Measurements from ENCODE around the gene RNF14. TPM values are rescaled to one million over a fixed set of nuclear protein-coding genes. Genes with fewer than 3 reads are reported as not detected.
A peak's percentile ranks its signal among the peaks of the same experiment; 100 is the strongest.

Gene RNF14
- polyA plus RNA-seq, 1 donor: 44.8 TPM

GRCh38 chr5:141948812-141949211 is 20.1 kb upstream of the RNF14 start:
- DNase-seq (ENCODE audit: low read depth): no peak

DNA sequence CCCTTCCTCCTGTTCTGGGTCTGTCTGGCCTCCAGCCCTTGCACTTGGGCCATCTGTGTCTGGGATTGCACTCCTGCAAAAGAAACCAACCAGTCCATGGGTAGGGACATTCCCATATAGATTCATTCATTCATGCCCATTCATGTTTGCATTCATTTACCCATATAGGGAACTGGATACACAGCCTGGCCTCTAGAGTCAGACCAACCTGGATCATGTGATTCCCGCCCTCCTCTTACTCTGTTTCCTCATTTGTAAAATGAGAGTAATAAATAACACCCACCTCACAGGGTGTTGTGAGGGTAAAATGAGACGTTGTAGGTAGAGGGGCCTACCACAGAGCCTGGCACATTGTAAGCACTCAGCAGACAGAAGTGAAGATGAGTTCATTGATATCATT is 19.4 kb upstream of the RNF14 start:
- DNase-seq (ENCODE audit: low read depth): no peak

GRCh38 chr5:141950207-141951005 is 18.5 kb upstream of the RNF14 start:
- no peak for DNase-seq (ENCODE audit: low read depth)

GRCh38 chr5:141951332-141951781 is 17.5 kb upstream of the RNF14 start:
- DNase-seq (ENCODE audit: low read depth): no peak

DNA sequence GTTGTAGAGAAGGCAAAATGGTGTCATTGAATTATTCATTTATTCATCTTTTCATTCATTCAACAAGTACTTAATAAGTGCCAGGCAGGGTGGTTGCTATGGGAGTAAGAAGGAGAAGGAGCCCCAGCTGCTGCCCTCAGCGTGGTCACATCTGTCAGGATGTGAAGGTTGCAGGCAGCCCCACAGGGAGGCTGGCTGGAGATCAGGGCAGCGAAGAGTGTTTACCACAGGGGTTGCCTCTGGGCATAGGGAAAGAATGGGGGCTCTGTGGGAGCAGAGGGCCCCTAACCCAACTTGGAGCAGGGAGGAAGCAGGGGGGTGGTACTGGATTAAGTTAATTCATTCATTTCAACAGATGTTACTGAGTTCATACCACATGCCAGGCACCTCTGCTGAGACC is 16.9 kb upstream of the RNF14 start:
- DNase-seq (ENCODE audit: low read depth): no peak

GRCh38 chr5:141954194-141954593 is 14.7 kb upstream of the RNF14 start:
- DNase-seq (ENCODE audit: low read depth): no peak

DNA sequence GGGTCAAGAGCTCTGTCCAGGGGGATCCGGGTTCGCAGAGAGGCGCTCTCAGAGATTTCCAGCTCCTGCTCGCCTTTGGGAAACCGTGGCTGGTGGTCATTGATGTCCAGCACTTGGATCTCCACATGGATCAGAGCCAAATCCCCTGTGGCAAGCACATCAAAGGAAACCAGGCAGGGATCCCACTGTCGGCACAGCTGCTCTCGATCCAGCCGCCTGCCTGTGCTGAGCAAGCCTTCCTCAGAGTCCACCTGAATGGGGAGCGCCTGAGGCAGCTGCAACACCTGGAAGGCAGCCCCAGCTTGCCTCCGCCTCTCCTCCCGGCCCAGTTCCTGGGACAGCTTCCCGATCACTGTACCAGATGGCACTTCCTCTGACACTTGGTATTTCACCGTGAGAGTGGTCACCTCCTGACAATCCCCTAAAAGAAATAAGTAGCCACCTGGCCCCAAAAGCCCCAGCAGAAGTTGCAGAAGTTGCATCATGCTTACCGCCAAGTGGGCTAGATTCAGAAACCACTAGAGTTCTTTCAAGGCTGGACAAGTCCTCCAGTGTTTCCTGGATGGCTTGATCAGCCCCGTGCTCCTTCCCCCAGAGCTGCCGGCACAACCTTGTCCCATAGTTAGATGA is 11.4 kb upstream of the RNF14 start:
- DNase-seq (ENCODE audit: low read depth): no peak

DNA sequence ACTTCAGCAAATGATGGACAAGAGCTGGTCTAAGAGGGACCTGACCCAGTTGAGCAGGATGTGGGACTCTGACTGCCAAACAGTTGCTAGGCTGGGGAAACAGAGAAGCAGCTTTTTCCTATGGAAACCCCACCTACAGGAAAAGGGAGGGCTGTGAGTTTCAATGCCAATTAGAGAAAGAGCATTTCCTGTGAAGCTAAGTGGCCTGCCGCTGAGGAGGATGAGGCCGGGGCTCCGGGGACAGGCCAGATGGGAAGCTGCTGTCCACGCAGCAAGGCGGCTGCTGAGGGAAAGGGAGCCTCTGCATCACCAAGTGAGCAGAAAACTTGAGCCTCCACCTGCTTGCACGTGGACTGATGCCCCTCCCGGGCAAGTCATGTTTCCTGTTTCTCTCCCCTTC is 10.8 kb upstream of the RNF14 start, which contains the start of gene PCDH12:
Gene PCDH12 (minus strand): TSS at position 90 of the 400 bp plus-strand sequence. CDS start 351 bp downstream, outside the sequence.
- peak; percentile 83 for DNase-seq (ENCODE audit: low read depth)

- no peak for DNase-seq (ENCODE audit: low read depth)
Observed at GRCh38 chr5:141958546-141959172, 10.2 kb upstream of the RNF14 start.

DNA sequence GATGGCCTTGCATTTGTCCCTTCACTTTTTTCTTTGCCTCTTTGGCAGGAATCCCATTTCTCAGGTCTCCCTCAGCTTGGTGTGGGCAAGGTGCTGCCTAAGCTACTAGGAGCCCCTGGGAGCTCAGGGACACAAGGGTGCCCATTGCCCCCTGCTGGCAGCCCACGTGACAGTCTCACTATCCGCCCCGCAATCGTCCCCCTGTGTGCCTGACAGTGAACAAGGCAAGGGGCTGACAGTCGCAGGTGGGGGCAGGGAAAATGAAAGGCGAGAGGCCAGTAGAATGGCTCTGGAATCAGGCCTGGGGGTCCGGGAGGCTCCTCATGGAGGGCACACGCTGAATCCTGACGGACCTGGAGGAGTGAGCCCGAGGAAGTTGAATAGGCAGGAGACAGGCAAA is 8.9 kb upstream of the RNF14 start:
- DNase-seq (ENCODE audit: low read depth): no peak

DNA sequence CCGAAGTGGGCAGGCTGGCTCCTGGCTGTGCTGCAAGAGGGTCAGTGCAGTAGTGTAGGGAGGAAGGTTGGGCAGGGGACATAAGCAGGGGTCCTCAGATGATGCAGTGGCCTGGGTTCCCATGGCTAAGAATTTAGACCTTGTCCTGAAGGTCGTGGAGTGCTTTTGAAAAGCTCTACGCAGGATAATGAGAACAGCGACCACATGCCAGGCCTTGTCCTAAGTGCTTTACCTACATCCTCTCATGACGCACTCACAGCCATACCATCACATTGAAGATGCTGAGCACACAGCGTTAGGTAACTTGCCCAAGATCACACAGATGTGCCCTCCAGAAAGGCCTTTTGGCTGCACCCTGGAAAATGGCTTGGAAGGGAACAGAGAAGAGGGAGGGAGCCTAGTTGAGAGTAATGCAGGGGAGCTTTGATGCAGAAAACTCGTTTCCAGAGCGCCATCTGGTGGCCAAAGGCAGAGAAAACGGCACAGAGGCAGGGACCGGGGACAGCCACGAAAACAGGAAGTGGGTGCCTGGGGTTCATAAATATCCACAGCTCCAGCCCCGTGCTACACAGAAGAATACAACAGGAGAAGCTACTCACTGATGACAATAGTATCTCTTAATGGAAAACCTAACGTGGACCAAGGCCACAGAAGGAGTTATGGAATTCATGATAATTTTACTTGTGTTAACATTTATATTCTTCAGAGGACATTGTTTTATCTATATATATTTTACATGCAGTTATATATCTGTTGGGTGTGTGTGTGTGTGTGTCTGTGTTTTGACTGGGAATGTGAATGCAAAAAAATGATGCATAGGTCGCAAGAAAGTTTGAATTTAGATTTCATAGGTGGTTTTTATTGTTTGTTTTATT is 8.2 kb upstream of the RNF14 start:
- DNase-seq (ENCODE audit: low read depth): peak; percentile 82

DNA sequence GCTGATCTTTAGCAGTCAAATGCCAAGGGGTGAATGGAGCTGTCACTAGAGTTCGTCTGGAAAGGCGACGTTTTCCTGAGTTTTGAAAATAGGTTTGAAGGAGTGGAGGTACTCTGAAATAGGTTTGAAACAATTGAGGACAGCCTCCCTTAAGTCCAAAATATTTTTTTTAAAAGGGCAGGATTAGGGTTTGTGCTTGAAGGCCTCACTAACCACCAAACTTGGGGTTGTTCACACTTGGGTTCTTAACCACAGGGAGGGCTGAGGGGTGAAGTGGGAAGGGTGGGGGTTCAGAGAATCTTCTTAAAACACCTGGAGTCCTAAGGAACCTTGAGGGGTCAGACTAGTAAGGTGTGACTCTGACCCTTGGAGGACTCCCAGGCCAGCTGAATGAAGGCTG is 7.4 kb upstream of the RNF14 start:
- no peak for DNase-seq (ENCODE audit: low read depth)

DNA sequence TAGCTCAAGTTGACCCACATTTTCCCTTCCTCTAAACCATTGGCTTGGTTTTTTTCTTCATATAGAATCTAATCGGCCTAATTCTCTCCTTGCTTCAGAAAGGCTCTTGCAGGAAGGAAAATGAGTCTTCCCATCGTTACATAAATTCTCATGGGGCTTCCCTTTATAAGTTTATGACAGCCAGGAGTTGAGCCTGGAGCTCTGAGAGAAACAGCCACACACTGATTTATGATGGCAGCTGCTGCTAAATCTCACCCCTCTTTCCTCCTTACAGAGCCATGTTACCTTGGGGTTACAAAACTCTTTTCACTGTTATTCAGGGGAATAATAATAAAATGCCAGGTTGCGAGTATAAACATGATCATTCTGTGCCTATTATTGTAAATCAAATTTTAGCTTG is 5.2 kb upstream of the RNF14 start:
- no peak for DNase-seq (ENCODE audit: low read depth)

DNA sequence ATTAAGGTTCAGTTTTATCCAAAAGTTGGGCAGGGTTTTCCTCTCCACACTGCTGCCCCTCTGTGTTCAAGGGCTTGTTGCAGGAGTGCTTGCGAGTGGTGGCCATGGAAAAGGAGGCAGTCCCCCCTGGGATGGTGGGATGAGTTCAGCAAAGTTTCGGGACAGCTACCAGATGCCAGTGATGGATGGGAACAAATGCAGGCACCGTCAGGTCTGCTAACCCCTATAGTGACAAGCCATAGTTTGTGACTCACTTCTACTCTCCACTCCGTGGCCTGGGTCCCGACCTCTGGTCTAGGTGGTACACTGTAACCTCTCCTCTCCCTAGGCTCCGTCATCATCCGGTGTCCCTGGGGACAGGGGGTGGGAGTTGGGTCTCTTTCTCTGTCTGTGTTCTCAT is 3.8 kb upstream of the RNF14 start:
- no peak for DNase-seq (ENCODE audit: low read depth)

GRCh38 chr5:141966275-141966962 is 2.5 kb upstream of the RNF14 start:
- no peak for DNase-seq (ENCODE audit: low read depth)

GRCh38 chr5:141966963-141967333 is 2.0 kb upstream of the RNF14 start:
- DNase-seq (ENCODE audit: low read depth): no peak

DNA sequence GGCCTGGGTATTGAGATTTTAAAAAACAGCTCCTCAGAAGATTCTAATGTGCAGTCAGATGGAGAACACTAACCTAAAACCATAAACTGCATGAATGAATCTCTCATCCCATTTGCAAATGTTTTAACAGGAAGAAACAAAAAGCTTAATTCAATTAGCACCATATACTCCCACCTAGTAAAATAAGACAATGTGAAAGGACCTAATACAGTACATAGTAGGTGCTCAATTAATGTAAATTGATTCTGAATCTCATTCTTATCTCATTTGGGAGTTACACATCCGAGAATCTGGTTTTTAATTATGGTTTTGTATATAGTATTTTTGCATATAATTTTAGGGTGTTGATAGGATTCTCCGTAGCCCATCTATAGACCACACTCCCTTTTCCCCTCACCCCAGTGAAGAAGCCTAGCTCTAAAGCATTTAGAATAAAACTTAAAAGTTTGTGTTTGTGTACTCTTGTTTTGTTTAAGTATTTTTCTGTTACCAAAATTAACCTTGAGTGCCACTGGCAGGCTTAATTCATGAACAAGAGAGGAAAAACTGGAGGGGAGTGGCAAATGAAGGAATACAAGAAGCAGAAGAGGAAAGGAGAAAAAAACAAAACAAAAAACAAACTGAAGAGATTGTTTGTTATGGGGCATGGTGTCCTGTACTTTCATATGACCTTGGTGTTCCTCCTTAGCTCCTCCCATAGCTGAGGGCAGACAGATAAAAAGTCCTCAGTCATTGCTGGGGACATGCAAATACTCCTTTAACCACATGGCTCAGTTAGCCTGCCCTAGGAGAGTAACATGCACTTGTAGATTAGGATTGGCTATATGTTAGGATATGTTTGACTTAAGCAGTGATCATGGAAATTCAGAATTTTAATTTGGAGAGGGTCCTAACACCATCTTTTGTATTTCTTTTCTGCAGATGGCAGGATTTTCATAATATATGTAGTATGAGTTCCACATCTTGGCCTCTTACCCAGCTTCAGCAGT is 1.2 kb downstream of the RNF14 start:
- DNase-seq (ENCODE audit: low read depth): no peak

- no peak for DNase-seq (ENCODE audit: low read depth)
Observed at GRCh38 chr5:141973871-141974595, 5.1 kb downstream of the RNF14 start.

DNA sequence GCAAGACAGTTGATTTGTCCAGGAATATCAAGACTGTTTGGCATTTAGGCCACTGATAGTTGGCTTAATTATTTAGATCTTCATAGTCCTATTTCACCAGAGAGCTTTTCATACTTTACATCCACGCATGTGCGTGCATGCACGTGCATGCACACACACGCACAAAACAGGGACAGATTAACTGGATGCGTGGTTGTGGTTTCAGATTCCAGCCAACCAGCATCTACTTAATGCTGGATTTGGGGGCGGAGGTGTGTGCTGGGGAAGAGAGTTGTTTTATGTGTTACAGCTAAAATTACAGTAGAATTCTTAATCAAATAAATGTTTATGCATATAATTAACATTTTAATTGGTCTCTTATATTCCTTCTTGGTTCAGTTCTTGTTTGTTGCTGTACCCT is 7.3 kb downstream of the RNF14 start:
- DNase-seq (ENCODE audit: low read depth): no peak
